Activated naive CD8-positive, alpha-beta T cell treated with anti-CD3 and anti-CD28 coated beads, Interleukin-2, amount 50 U/mL, for 24 hours (primary cell): ENCODE results near the gene OR1D2.

Experiments used
- ATAC-seq: fragments of 150-1000 bp; cut with Tn5 transposase; one replicate; pipeline ENCODE4 v1.10.0; 2021
- DNase-seq: peaks from one replicate; pipeline ENCODE4 v3.0.0; 2021
- H3K27ac Mint-ChIP-seq: one replicate; pipeline ENCODE4 v1.8.0; 2021; ENCODE audit warnings: mild to moderate bottlenecking, mixed read lengths
- H3K27me3 Mint-ChIP-seq: one replicate; pipeline ENCODE4 v1.8.0; 2021; ENCODE audit warnings: mixed read lengths
- H3K36me3 Mint-ChIP-seq: one replicate; pipeline ENCODE4 v1.8.0; 2021; ENCODE audit warnings: low read depth, mixed read lengths
- H3K4me1 Mint-ChIP-seq: one replicate; pipeline ENCODE4 v1.8.0; 2021; ENCODE audit warnings: mixed read lengths
- H3K4me3 Mint-ChIP-seq: one replicate; pipeline ENCODE4 v1.8.0; 2021; ENCODE audit warnings: mild to moderate bottlenecking, moderate library complexity, mixed read lengths
- H3K9me3 Mint-ChIP-seq: one replicate; pipeline ENCODE4 v1.8.0; 2021; ENCODE audit warnings: mixed read lengths

OR1D2 gene

GRCh38 chr17:3038941-3039340 is 65.3 kb downstream of the OR1D2 start:
- Mint-ChIP-seq H3K27me3 (peaks cover 12% of the 10 kb centered on the region), H3K9me3 (peaks cover 11% of the 10 kb centered on the region), H3K4me1 (peaks cover 5% of the 10 kb centered on the region), H3K27ac (no peak overlapping the region), H3K36me3 (no peaks in the 10 kb centered on the region), H3K4me3 (no peak overlapping the region)
- ATAC-seq (no peak), DNase-seq (no peak)
